ENCODE data around the gene ITGA4.

Gene ITGA4

GRCh38 chr2:181515719-181516118 is 58.5 kb downstream of the ITGA4 start:
- no peaks in the 10 kb centered on the region for H3K27me3 ChIP-seq
- H3K9me3 ChIP-seq (replicated peaks in 1 of 11), result no peaks in the 10 kb centered on the region
- TF ChIP-seq Cebpa-rat (IDR thresholded peaks at IDR 0.05), result no peak
- H4K20me1 ChIP-seq, result peaks cover 0 to 32% (median 0%) of the 10 kb centered on the region in 11 experiments; a peak in 7 of 22 replicates
- H3K4me1 ChIP-seq, result peaks cover 0 to 24% (median 18%) of the 10 kb centered on the region in 10 experiments; a peak in 14 of 20 replicates
- H3K36me3 ChIP-seq, result peaks cover 79 to 100% (median 97%) of the 10 kb centered on the region in 11 experiments
- H3K9ac ChIP-seq, result no peak overlapping the region
- no peak overlapping the region for H3K4me2 ChIP-seq
- no peak overlapping the region for H3K4me3 ChIP-seq
- H3K27ac ChIP-seq, result no peak overlapping the region

- Histone ChIP-seq H3K9ac (no peak overlapping the region), H3K4me2 (peak overlapping the region in 6 of 11 experiments; percentile 0 to 48 (median 18); a peak in 7 of 22 replicates), H3K36me3 (peaks cover 77 to 100% (median 94%) of the 10 kb centered on the region in 11 experiments), H3K4me1 (peaks cover 0 to 24% (median 18%) of the 10 kb centered on the region in 10 experiments; a peak in 14 of 20 replicates), H3K27me3 (no peaks in the 10 kb centered on the region), H3K9me3 (replicated peaks in 1 of 11) (no peaks in the 10 kb centered on the region), H4K20me1 (peaks cover 0 to 32% (median 0%) of the 10 kb centered on the region in 11 experiments; a peak in 7 of 22 replicates), H3K4me3 (no peak overlapping the region), H3K27ac (peak overlapping the region in 1 of 11 experiments; percentile 41; a peak in 1 of 22 replicates)
- TF ChIP-seq Cebpa-rat (IDR thresholded peaks at IDR 0.05), result no peak
Measured at GRCh38 chr2:181516992-181517391, 59.8 kb downstream of the ITGA4 start.

GRCh38 chr2:181517685-181518301 is 60.6 kb downstream of the ITGA4 start:
- TF ChIP-seq Cebpa-rat (IDR thresholded peaks at IDR 0.05), result no peak
- H3K9ac ChIP-seq, result no peak overlapping the region
- no peak overlapping the region for H3K27ac ChIP-seq
- peaks cover 0 to 32% (median 0%) of the 10 kb centered on the region in 11 experiments; a peak in 7 of 22 replicates for H4K20me1 ChIP-seq
- H3K36me3 ChIP-seq, result peaks cover 77 to 100% (median 94%) of the 10 kb centered on the region in 11 experiments
- H3K4me2 ChIP-seq, result peak overlapping the region in 7 of 11 experiments; percentile 0 to 48 (median 25); a peak in 9 of 22 replicates
- H3K4me1 ChIP-seq, result peaks cover 0 to 24% (median 18%) of the 10 kb centered on the region in 10 experiments; a peak in 14 of 20 replicates
- H3K4me3 ChIP-seq, result no peak overlapping the region
- H3K27me3 ChIP-seq, result no peaks in the 10 kb centered on the region
- no peaks in the 10 kb centered on the region for H3K9me3 ChIP-seq (replicated peaks in 1 of 11)

GRCh38 chr2:181520253-181520652 is 63.1 kb downstream of the ITGA4 start:
- Histone ChIP-seq H3K36me3 (peaks cover 76 to 100% (median 94%) of the 10 kb centered on the region in 11 experiments), H4K20me1 (peaks cover 0 to 10% (median 0%) of the 10 kb centered on the region in 11 experiments; a peak in 6 of 22 replicates), H3K27me3 (no peaks in the 10 kb centered on the region), H3K9ac (no peak overlapping the region), H3K27ac (no peak overlapping the region), H3K4me1 (peaks cover 0 to 24% (median 18%) of the 10 kb centered on the region in 10 experiments; a peak in 14 of 20 replicates), H3K4me3 (no peak overlapping the region), H3K9me3 (replicated peaks in 1 of 11) (no peaks in the 10 kb centered on the region), H3K4me2 (no peak overlapping the region)
- no peak for TF ChIP-seq Cebpa-rat (IDR thresholded peaks at IDR 0.05)

GRCh38 chr2:181523756-181524155 is 66.6 kb downstream of the ITGA4 start:
- Histone ChIP-seq H4K20me1 (peaks cover 0 to 16% (median 0%) of the 10 kb centered on the region in 11 experiments; a peak in 2 of 22 replicates), H3K9ac (no peak overlapping the region)

GRCh38 chr2:181526014-181526413 is 68.8 kb downstream of the ITGA4 start:
- no peak for TF ChIP-seq Cebpa-rat (IDR thresholded peaks at IDR 0.05)
- Histone ChIP-seq H3K9me3 (replicated peaks in 1 of 11) (no peaks in the 10 kb centered on the region), H3K36me3 (peaks cover 91 to 100% (median 99%) of the 10 kb centered on the region in 11 experiments), H4K20me1 (peaks cover 0 to 22% (median 0%) of the 10 kb centered on the region in 11 experiments; a peak in 2 of 22 replicates), H3K27ac (no peak overlapping the region), H3K4me2 (no peak overlapping the region), H3K9ac (no peak overlapping the region), H3K4me3 (no peak overlapping the region), H3K4me1 (no peaks in the 10 kb centered on the region), H3K27me3 (no peaks in the 10 kb centered on the region)

More at GRCh38 chr2:181523756-181524155, 66.6 kb downstream of the ITGA4 start:
- no peak overlapping the region for H3K27ac ChIP-seq
- no peak overlapping the region for H3K4me3 ChIP-seq
- no peak overlapping the region for H3K4me2 ChIP-seq
- H3K36me3 ChIP-seq, result peaks cover 82 to 100% (median 94%) of the 10 kb centered on the region in 11 experiments
- no peaks in the 10 kb centered on the region for H3K4me1 ChIP-seq
- no peaks in the 10 kb centered on the region for H3K9me3 ChIP-seq (replicated peaks in 1 of 11)
- TF ChIP-seq Cebpa-rat (IDR thresholded peaks at IDR 0.05), result no peak
- no peaks in the 10 kb centered on the region for H3K27me3 ChIP-seq

- Histone ChIP-seq H3K36me3 (peaks cover 95 to 100% (median 99%) of the 10 kb centered on the region in 11 experiments), H4K20me1 (peaks cover 0 to 25% (median 0%) of the 10 kb centered on the region in 11 experiments; a peak in 2 of 22 replicates)
Measured at GRCh38 chr2:181527058-181527457, 69.9 kb downstream of the ITGA4 start.

GRCh38 chr2:181528441-181528840 is 71.3 kb downstream of the ITGA4 start:
- Histone ChIP-seq H3K4me3 (no peak overlapping the region), H3K9me3 (replicated peaks in 1 of 11) (no peaks in the 10 kb centered on the region), H3K36me3 (peaks cover 97 to 100% (median 99%) of the 10 kb centered on the region in 11 experiments), H3K4me1 (no peaks in the 10 kb centered on the region), H3K27ac (no peak overlapping the region), H3K27me3 (no peaks in the 10 kb centered on the region), H3K9ac (no peak overlapping the region), H3K4me2 (no peak overlapping the region), H4K20me1 (peaks cover 0 to 27% (median 0%) of the 10 kb centered on the region in 11 experiments; a peak in 3 of 22 replicates)
- no peak for TF ChIP-seq Cebpa-rat (IDR thresholded peaks at IDR 0.05)

More at GRCh38 chr2:181527058-181527457, 69.9 kb downstream of the ITGA4 start:
- H3K9ac ChIP-seq, result no peak overlapping the region
- H3K4me2 ChIP-seq, result no peak overlapping the region
- H3K4me1 ChIP-seq, result no peaks in the 10 kb centered on the region
- H3K27me3 ChIP-seq, result no peaks in the 10 kb centered on the region
- TF ChIP-seq Cebpa-rat (IDR thresholded peaks at IDR 0.05), result no peak
- H3K9me3 ChIP-seq (replicated peaks in 1 of 11), result no peaks in the 10 kb centered on the region
- H3K27ac ChIP-seq, result no peak overlapping the region
- no peak overlapping the region for H3K4me3 ChIP-seq

- H3K27me3 ChIP-seq, result no peaks in the 10 kb centered on the region
- H3K4me2 ChIP-seq, result no peak overlapping the region
- H3K27ac ChIP-seq, result no peak overlapping the region
- H3K4me3 ChIP-seq, result no peak overlapping the region
- H3K9ac ChIP-seq, result no peak overlapping the region
- no peak for TF ChIP-seq Cebpa-rat (IDR thresholded peaks at IDR 0.05)
- H3K4me1 ChIP-seq, result no peaks in the 10 kb centered on the region
- no peaks in the 10 kb centered on the region for H3K9me3 ChIP-seq (replicated peaks in 1 of 11)
- H3K36me3 ChIP-seq, result peaks cover 86 to 96% (median 94%) of the 10 kb centered on the region in 11 experiments
- H4K20me1 ChIP-seq, result peaks cover 0 to 8% (median 0%) of the 10 kb centered on the region in 11 experiments; a peak in 3 of 22 replicates
Measured at GRCh38 chr2:181536730-181537129, 79.5 kb downstream of the ITGA4 start.
